ENCODE results near the gene HSD11B2. TPM values are rescaled to one million over a fixed set of nuclear protein-coding genes. Genes with fewer than 3 reads are reported as not detected.

Gene HSD11B2
- total and polyA plus RNA-seq, 2 of the 4 experiments (the other 2 are of a cell fraction): 0.26 TPM; not detected in 1

- H4K20me1 ChIP-seq (ENCODE audit: insufficient read depth, low read length): no peaks in the 10 kb centered on the region
- no TSS peak for BruUV-seq (replicated peaks)
- H3K56ac ChIP-seq (ENCODE audit: extremely low read depth, insufficient read depth, low read length): no peak overlapping the region
- no peak overlapping the region for H3K4ac ChIP-seq (ENCODE audit: low read depth, low read length)
- H2AK5ac ChIP-seq (ENCODE audit: low read depth, low read length): no peak overlapping the region
- H4K5ac ChIP-seq (ENCODE audit: low read depth, low read length): no peak overlapping the region
- dilution Hi-C loops (cut with HindIII; ENCODE audit: low sequenced_read_pairs, unreplicated experiment) (no loop called here), in situ Hi-C loops (cut with MboI; ENCODE audit: low sequenced_read_pairs) (no loop called here), intact Hi-C loops (cut with micrococcal nuclease) (loop anchor here (2.0 kb wide), 1 partner anchor 139 kb away; no protein-coding TSS in a partner anchor)
- H2BK15ac ChIP-seq (ENCODE audit: low read depth, low read length): no peak overlapping the region
- no peaks in the 10 kb centered on the region; a peak in 1 of 4 replicates for H3K79me1 ChIP-seq (ENCODE audit: low read depth in 1 of 2, low read length in 2 of 2)
- H2AK9ac ChIP-seq (replicated peaks; ENCODE audit: low read depth, low read length, poor library complexity): peak overlapping the region; percentile 15
- no peak for DNase-seq
- H3K9me1 ChIP-seq (ENCODE audit: insufficient read depth, low read length): no peaks in the 10 kb centered on the region
- no peak overlapping the region for H3K14ac ChIP-seq (replicated peaks; ENCODE audit: low read depth, low read length)
- no peaks in the 10 kb centered on the region for H3K36me3 ChIP-seq (ENCODE audit: control insufficient read depth, insufficient read depth, low read length)
- WGBS, 2 experiments (ENCODE audit: extremely low coverage in 2 of 2, insufficient read length in 1 of 2): 6% methylated on average over 2 of the region's 19 CpGs; no CpG with 5 or more reads in 1 of the 2 experiments
- H2BK120ac ChIP-seq (ENCODE audit: low read depth, low read length): no peak overlapping the region
- H3K4me1 ChIP-seq (ENCODE audit: control insufficient read depth, insufficient read depth, low read length): peaks cover 11% of the 10 kb centered on the region
- peak overlapping the region; percentile 53 for H2AFZ ChIP-seq (replicated peaks; ENCODE audit: low read length, poor library complexity)
- no peak overlapping the region for H3K23ac ChIP-seq (ENCODE audit: low read depth, low read length)
- no peak overlapping the region for H2BK20ac ChIP-seq (ENCODE audit: low read depth, low read length)
- ChIA-PET CTCF (interaction anchor here (0.6 to 1.3 kb wide), 12 partner anchors 8 to 391 kb away, joined by 3 to 7 read pairs (median 4); no protein-coding TSS in a partner anchor), POLR2A (ENCODE audit: unreplicated experiment) (no interaction called here)
- H4K8ac ChIP-seq (ENCODE audit: low read depth in 2 of 2, low read length in 2 of 2): no peak overlapping the region
- H3K9ac ChIP-seq (ENCODE audit: low read depth, low read length): no peak overlapping the region
- H3K27me3 ChIP-seq (ENCODE audit: control insufficient read depth, insufficient read depth, low read length): no peaks in the 10 kb centered on the region
- H3K18ac ChIP-seq (ENCODE audit: low read depth, low read length): no peak overlapping the region
- H3K4me2 ChIP-seq (ENCODE audit: low read depth, low read length): no peak overlapping the region
- H3K9me3 ChIP-seq (ENCODE audit: control insufficient read depth, insufficient read depth, low read length): no peaks in the 10 kb centered on the region
- H3K4me3 ChIP-seq (ENCODE audit: insufficient read depth, low read depth, low read length): no peak overlapping the region
- no peak for ATAC-seq (ENCODE audit: low read depth)
- H3K27ac ChIP-seq (ENCODE audit: insufficient read depth, low read length): no peak overlapping the region
- H4K91ac ChIP-seq (ENCODE audit: insufficient read depth, low read depth, low read length): no peak overlapping the region
- H2BK5ac ChIP-seq (ENCODE audit: low read depth, low read length, poor library complexity, severe bottlenecking): no peak overlapping the region
- TF ChIP-seq CHD1 (IDR thresholded peaks at IDR 0.05; ENCODE audit: low read depth, low read length) (no peak), POLR2A (IDR thresholded peaks at IDR 0.05; ENCODE audit: low read depth, low read length) (no peak), MAFK (IDR thresholded peaks at IDR 0.05; ENCODE audit: low read depth, low read length) (no peak), MAZ (IDR thresholded peaks at IDR 0.05; ENCODE audit: borderline replicate concordance, low read depth, low read length) (no peak), NFE2L2 (IDR thresholded peaks at IDR 0.05; ENCODE audit: low read depth, low read length) (no peak), FOS (IDR thresholded peaks at IDR 0.05; ENCODE audit: low read depth, low read length) (no peak), RAD21 (IDR thresholded peaks at IDR 0.05; ENCODE audit: low read length) (no peak), CTCF (conservative IDR thresholded peaks at IDR 0.05; ENCODE audit: low read depth, low read length) (no peak), MXI1 (IDR thresholded peaks at IDR 0.05; ENCODE audit: borderline replicate concordance, low read depth, low read length) (no peak), RFX5 (IDR thresholded peaks at IDR 0.05; ENCODE audit: low read depth, low read length) (no peak), RCOR1 (IDR thresholded peaks at IDR 0.05; ENCODE audit: insufficient replicate concordance, low read length) (no peak), BHLHE40 (IDR thresholded peaks at IDR 0.05; ENCODE audit: low read depth, low read length) (no peak), USF2 (IDR thresholded peaks at IDR 0.05; ENCODE audit: low read depth, low read length) (no peak)
- TF ChIP-seq, protein P1, sequence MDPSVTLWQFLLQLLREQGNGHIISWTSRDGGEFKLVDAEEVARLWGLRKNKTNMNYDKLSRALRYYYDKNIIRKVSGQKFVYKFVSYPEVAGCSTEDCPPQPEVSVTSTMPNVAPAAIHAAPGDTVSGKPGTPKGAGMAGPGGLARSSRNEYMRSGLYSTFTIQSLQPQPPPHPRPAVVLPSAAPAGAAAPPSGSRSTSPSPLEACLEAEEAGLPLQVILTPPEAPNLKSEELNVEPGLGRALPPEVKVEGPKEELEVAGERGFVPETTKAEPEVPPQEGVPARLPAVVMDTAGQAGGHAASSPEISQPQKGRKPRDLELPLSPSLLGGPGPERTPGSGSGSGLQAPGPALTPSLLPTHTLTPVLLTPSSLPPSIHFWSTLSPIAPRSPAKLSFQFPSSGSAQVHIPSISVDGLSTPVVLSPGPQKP (IDR thresholded peaks at IDR 0.05; ENCODE audit: borderline replicate concordance, low read depth, low read length): no peak
These were observed 30.9 kb upstream of the HSD11B2 start for GRCh38 chr16:67399749-67400704.

Measured in IMR-90 (cell line).